ENCODE measurements around the gene MAP7D3. TPM values are rescaled to one million over a fixed set of nuclear protein-coding genes. Genes with fewer than 3 reads are reported as not detected.
"Not testable (repeated sequence)": the region's sequence is repeated elsewhere in the genome, so short reads cannot be mapped to it uniquely, and the experiment has no call there.

The MAP7D3 gene
- total RNA-seq, 1 donor from 2014 or later: 4.8 TPM

DNA sequence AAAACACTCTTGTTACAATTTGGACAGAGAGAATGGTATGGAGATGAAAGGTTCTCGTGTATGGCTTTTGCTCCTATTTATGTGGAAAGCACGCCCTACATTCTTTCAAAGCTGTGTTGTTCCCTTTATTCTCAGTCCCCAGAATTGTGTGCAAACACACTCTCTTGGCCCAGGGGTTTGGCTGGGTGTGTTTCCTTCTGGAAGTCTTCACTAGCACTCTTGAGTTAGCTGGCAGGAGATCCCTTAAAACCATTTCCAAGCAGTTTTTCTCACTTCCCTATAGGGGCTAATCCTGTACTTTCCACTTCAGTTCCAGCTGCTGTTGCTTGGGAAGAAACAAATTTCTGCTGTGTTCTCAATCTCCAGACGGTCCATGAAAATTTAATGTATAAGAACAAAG is 68.8 kb downstream of the MAP7D3 start:
- no peak for ATAC-seq

DNA sequence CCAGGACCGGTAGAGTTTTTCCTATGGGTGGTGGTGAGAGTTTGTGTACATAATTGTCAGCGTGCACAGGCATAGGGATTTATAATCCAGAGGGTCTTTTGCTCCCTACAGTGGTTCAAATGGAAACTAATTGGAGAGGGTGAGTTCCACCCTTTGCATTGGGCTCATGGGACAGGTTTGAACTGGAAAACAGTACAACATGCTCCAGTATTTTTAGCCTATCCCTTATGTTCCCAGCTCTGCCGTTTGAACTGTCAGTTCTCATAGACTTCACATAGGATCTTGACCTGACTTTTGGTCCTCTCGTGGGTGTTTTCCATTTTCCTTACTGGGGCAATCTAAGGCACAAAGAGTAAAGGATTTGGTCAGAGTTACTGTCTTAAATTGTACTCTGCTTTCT is 72.1 kb downstream of the MAP7D3 start:
- ATAC-seq: no peak

DNA sequence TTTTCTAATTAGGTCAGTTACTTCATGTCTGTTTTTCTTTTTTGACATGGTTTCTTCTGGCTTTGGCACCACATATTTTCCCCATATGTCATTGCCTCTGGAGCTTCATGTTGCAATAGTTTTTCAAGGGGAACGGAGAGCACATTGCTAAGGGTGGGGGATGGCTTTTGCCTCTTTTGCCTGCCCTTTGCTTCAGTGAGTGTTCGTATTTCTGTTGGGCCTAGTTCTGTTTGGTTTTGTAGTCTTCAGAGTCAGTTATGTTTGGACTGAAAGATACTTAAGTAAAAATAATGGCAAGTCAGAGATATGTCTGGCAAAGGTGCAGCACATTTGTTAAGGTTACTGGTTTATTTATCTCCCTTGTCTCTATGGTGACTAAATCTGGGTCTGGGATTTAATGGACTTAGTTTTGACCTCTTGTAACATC is 74.8 kb downstream of the MAP7D3 start:
- no peak for ATAC-seq

DNA sequence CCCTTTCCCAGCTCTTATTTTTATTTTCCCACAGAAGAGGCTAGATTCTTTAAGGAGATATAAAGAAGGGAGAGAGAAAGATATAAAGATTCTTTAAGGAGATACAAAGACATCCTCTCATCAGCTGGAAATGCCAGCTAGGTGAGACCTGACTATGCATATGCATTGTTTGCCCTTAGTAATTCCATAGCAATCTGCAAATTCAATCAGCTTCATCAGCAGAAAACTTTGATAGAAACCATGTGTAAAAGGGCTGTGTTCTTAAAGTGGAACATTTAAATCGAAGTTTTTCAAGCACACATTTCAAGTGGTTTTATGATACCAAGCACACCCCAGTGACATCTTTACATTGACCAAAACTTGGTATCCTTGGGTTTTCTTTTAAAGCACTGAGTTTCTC is 79.8 kb downstream of the MAP7D3 start:
- no peak for ATAC-seq

DNA sequence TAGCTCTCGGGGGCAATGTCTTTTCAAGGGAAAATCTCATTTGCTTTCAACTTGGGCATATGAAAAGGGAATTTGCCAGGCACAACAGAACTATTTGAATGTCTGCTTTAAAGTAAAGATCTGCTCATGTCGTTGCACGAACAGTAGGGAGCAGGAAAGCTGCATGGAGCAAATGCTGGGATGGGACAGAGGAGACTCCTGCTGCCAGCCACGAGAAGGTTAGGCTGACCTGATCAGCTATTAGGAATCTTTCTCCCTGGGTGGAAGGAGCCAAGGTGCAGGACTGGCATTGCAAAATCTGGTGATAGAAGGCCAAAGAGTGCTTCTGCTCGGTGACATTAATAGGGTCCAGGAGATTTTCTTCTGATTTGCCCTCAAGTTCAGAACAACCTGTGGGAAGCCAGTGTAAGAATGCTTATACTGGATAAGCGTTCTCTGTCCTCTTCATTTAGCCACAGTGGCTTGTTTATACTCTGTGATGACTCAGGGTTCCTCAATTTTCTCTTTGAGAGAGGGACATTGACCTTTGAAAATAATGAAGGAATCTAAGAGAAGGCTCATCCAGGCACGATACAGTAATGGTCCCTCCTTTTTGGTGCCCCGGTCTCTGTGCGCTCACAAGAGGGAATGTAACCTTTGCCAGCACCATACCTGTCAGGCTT is 80.9 kb downstream of the MAP7D3 start:
- no peak for ATAC-seq

DNA sequence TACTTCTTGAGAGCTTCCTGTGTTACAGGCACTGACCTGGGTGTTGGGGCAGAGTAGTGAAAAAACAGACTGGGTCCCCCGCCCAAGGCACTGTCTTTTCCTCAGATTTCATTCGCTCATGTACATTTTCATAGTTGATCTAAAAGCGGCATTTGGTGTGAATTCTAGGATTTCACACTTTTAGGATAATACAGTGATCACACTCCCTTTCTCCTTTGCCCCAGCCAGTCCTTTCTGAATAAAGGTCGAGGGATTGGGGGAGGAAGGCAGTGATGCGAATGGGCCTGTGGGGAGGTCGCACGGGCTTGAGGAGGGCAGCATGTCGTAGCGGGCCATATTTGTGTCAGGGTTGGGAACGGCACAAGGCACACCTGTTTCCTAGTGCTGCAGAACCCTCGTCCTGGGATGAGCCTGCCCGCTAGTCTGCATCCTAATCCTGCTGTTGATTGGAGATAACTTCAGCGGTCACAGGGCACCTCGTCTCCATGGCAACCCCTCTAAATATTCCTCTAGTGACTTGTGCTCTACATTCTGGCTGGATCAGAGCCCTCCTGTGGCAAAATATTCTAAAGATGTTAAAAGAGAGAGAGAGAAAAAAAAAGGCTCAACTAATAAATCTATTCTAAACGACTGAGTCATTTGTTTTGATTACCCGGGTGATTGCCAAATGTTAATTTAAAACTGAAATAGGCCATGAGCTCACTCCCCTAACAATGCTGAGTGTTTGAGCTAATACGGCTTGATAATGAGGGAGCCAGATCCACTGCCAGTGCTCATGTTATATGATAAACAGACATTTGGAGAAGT is 82.1 kb downstream of the MAP7D3 start:
- ATAC-seq: no peak

DNA sequence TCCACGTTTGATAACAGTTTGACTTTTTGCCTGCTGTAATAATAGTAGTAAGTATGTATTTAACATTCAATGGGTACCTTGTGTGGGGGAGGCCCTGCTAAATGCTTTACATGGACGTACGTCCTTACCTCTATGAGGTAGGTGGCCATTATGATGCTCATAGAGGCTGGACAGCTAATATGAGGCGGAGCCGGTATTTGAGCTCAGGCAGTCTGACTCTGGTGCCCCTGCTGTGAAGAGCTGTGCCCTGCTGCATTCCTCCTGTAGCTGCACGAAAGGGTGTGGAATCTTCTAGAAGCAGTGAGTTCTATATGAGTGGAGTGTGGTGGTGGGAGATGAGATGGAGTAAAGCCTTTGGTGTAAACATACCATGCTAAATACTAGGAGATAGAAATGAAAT is 83.2 kb downstream of the MAP7D3 start:
- not testable (repeated sequence) for ATAC-seq

DNA sequence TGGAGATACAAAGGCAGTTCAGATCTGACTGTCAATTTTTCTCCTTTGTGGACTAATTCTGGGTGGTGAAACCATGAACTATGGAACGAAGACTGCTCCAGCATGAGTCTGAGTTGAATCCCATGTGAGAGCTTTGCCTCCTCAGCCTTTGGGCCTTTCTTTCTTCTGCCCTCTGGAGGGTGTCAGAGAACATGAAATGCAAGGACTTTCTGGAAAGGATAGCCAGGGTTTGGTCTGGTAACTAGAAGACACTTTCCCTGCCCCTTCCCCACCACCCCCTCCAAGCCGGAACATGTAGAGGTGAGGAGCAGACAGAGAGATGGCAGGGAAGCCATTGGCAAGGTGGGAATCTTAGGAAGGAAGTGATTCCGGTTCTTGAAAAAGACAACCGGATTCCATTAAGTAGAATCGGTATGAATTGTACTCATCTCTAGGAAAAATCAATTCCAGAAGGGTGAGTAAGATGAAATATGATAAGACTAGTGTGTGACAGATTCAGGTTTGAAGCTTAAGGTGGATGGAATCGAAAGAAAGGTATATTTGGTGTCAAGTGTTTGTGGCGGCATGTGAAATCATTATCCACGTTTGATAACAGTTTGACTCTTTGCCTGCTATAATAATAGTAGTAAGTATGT is 84.9 kb downstream of the MAP7D3 start:
- no peak for ATAC-seq

DNA sequence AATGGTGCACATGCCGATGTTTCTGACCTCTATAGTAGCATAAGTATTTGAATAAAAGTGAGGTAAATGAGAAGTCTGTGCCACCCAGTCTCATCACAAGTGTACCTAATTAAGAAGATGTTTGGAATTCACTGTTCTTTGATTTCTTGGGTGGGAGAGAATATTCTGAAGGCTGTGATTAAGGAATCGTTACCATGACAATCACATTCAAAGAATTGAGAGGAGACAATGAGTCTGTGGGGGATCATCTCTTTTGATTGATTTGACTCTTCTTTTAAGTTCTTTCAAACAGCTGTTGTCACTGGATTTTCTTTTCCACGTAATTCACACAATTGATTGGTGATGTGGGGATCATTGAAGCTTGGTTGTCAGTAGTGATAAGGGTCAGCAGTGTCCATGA is 85.8 kb downstream of the MAP7D3 start:
- no peak for ATAC-seq

DNA sequence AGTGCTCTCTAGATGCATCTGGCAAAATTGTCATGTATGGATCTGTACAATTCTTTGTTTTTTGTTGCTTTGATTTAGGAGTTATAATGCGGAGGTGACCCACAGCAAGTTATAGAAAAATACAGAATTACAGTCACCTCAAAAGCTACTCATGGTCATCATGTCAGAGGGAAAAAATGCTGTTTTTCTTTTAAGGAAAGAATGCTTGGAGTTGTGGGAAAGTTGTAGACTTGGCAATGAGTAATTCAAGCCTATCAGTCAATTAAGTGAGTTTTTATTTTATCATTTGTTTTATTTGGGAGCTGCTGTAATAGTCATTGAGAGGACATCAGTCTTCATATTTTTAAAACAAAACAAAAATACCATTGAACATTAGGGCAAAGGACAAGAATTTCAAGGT is 87.5 kb downstream of the MAP7D3 start:
- ATAC-seq: no peak

Other genes starting within 250 kb of the MAP7D3 start
- gene FHL1, start 103.9 kb downstream of the MAP7D3 start, total RNA-seq: 18.7 TPM
- gene ADGRG4, start 49.6 kb upstream of the MAP7D3 start, total RNA-seq: not detected
- gene BRS3, start 236.5 kb upstream of the MAP7D3 start, total RNA-seq: not detected
- 18.9 TPM for gene HTATSF1, start 246.2 kb upstream of the MAP7D3 start, total RNA-seq

Measured in esophagus mucosa (tissue), 1 donor.